Brain microvascular endothelial cell (primary cell): ENCODE results near the gene SLC44A4.
A peak's percentile ranks its signal among the peaks of the same experiment; 100 is the strongest.

ENCODE experiments used
- DNase-seq: peaks from one replicate; pipeline ENCODE4 v3.0.0-alpha.2; 2020
- H3K27ac ChIP-seq: fragments of 250-450 bp; sonication (Bioruptor Pico); 2 replicates; pipeline ENCODE4 v1.5.1; 2020; ENCODE audit warnings: mild to moderate bottlenecking, moderate library complexity
- H3K27me3 ChIP-seq: fragments of 250-450 bp; sonication (Bioruptor Pico); replicated peaks from 2 replicates; pipeline ENCODE4 v1.5.1; 2020; ENCODE audit warnings: mild to moderate bottlenecking
- H3K36me3 ChIP-seq: fragments of 250-450 bp; sonication (Bioruptor Pico); replicated peaks from 2 replicates; pipeline ENCODE4 v1.5.1; 2020; ENCODE audit warnings: mild to moderate bottlenecking
- H3K4me3 ChIP-seq: 2 replicates; pipeline ENCODE4 v1.5.1; 2011; ENCODE audit warnings: low read depth, mild to moderate bottlenecking, control low read depth, low read length, moderate library complexity
- CTCF ChIP-seq: IDR thresholded peaks from 2 replicates; pipeline ENCODE4 v1.5.1; 2011; ENCODE audit warnings: low read depth, mild to moderate bottlenecking, moderate library complexity, low read length, control low read depth, inconsistent platforms; ENCODE audit errors: missing control alignments
- in situ Hi-C: cut with HindIII; loops from 2 replicates; pipeline ENCODE4 v1.10.0; 2017; ENCODE audit warnings: low sequenced_read_pairs, low pct_ligation_motif_present

The SLC44A4 gene

DNA sequence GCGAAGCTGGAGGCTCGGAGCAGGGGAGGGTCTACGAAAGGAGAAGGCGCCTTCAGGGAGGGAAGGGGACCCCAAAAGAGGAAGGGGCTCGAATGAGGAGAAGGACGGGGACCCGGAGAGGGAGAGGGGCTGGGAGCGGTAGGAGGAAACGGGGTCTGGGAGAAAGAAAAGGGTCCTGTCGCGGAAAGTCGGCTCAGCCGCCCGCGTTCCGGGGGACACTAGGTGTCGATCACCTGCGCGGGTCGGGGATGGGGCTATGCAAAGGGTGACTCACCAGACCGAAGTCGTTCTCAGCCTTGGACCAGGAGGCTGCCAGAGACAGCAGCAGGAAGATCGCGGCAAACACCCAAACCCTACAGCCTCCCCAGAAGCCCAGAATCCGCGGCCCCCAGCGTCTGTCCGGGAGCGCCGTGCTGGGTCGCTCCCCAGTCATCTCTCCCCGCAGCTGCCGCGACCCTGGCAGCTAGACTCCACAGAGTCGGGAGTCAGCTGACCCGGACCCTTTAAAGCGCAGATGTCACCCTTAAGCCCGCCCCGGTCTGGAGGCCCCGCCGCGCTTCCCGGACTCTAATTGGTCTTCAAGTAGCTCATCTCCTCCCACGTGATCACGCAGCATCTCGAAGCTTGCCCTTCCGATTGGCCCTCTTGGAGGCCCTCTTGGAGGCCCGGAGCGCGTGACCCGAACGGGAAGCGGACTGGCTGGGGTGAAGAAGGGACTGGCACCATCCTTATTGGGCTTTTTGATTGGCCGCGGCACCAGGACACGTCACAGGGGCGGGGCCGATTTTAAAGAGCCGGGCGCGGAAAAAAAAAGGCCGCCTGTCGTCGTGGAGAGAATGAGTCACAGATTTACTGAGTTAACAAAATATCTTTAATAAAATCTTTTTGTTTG, 16.2 kb downstream of the SLC44A4 start, which contains the start of gene NEU1:
NEU1 (minus strand) TSS at position 478 of the 892 bp plus-strand sequence; CDS start at position 433, 45 bp downstream.
- no peaks in the 10 kb centered on the region for H3K27me3 ChIP-seq
- DNase-seq, result peak; percentile 100
- peaks cover 20% of the 10 kb centered on the region for H3K36me3 ChIP-seq
- peak within 1 kb of the TSS; percentile 94 for H3K4me3 ChIP-seq
- in situ Hi-C loops, result no loop called here
- H3K27ac ChIP-seq, result peak within 1 kb of the TSS; percentile 87
- TF ChIP-seq CTCF, result no peak

- no peaks in the 10 kb centered on the region for H3K27me3 ChIP-seq
- TF ChIP-seq CTCF, result no peak
- in situ Hi-C loops, result no loop called here
- H3K27ac ChIP-seq, result peak overlapping the region; percentile 87
- H3K4me3 ChIP-seq, result peak overlapping the region; percentile 94
- DNase-seq, result no peak
- peaks cover 20% of the 10 kb centered on the region for H3K36me3 ChIP-seq
These were observed 16.9 kb downstream of the SLC44A4 start for GRCh38 chr6:31861919-31862343.

DNA sequence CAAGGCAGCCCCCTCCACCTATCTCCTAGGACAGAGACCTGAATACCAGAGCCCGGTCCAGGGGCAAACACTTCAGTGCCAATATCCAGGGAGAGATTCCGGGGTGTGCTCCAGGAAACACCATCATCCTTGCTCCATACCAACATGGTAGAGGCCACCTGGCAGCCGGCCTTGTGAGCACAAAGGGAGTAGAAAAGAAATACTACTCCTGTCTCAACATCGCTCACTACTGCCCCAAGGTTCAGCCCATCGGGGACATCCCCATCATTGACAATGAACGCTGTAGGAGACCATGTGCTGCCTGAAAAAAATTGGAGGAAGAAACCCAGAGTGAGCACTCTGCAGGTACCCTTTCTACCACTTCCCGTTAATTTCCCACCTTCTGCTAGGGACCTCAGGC, 17.6 kb downstream of the SLC44A4 start:
- Histone ChIP-seq H3K36me3 (peaks cover 20% of the 10 kb centered on the region), H3K27me3 (no peaks in the 10 kb centered on the region), H3K4me3 (no peak overlapping the region), H3K27ac (no peak overlapping the region)
- in situ Hi-C loops, result no loop called here
- TF ChIP-seq CTCF, result no peak
- no peak for DNase-seq

- Histone ChIP-seq H3K36me3 (peaks cover 20% of the 10 kb centered on the region), H3K27me3 (no peaks in the 10 kb centered on the region), H3K4me3 (no peak overlapping the region), H3K27ac (no peak overlapping the region)
- no peak for TF ChIP-seq CTCF
- in situ Hi-C loops, result no loop called here
- DNase-seq, result no peak
These were observed 18.4 kb downstream of the SLC44A4 start for GRCh38 chr6:31860349-31860748.

- TF ChIP-seq CTCF, result no peak
- Histone ChIP-seq H3K27me3 (no peaks in the 10 kb centered on the region), H3K4me3 (no peak overlapping the region), H3K36me3 (peaks cover 20% of the 10 kb centered on the region), H3K27ac (no peak overlapping the region)
- in situ Hi-C loops, result no loop called here
- DNase-seq, result no peak
These were observed 18.9 kb downstream of the SLC44A4 start for GRCh38 chr6:31859923-31860322.
